ENCODE measurements around the gene RRAS. TPM values are rescaled to one million over a fixed set of nuclear protein-coding genes. Genes with fewer than 3 reads are reported as not detected.

Gene RRAS
- total and polyA plus RNA-seq, 2 of the 4 experiments (the other 2 are of a cell fraction): 50.2 to 241 TPM

- no peak overlapping the region for H2BK20ac ChIP-seq (ENCODE audit: low read depth, low read length)
- ATAC-seq (ENCODE audit: low read depth) (no peak), DNase-seq (no peak)
- H2BK120ac ChIP-seq (ENCODE audit: low read depth, low read length): no peak overlapping the region
- H3K9ac ChIP-seq (ENCODE audit: low read depth, low read length): no peak overlapping the region
- no peak overlapping the region for H3K27ac ChIP-seq (ENCODE audit: insufficient read depth, low read length)
- H3K23ac ChIP-seq (ENCODE audit: low read depth, low read length): no peak overlapping the region
- no peaks in the 10 kb centered on the region for H3K9me3 ChIP-seq (ENCODE audit: control insufficient read depth, insufficient read depth, low read length)
- no peak overlapping the region for H2BK5ac ChIP-seq (ENCODE audit: low read depth, low read length, poor library complexity, severe bottlenecking)
- ChIA-PET CTCF (interaction anchor here (0.6 to 1.0 kb wide), 2 partner anchors 10 to 157 kb away, joined by 3 to 4 read pairs; partner anchors contain the start of gene FLT3LG), POLR2A (ENCODE audit: unreplicated experiment) (no interaction called here)
- no CpG with 5 or more reads among the region's 9 CpGs for WGBS, 2 experiments (ENCODE audit: extremely low coverage in 2 of 2, insufficient read length in 1 of 2)
- intact Hi-C loops (cut with micrococcal nuclease) (no loop called here), dilution Hi-C loops (cut with HindIII; ENCODE audit: low sequenced_read_pairs, unreplicated experiment) (no loop called here), in situ Hi-C loops (cut with MboI; ENCODE audit: low sequenced_read_pairs) (no loop called here)
- H3K4me3 ChIP-seq (ENCODE audit: insufficient read depth, low read depth, low read length): no peak overlapping the region
- H2BK15ac ChIP-seq (ENCODE audit: low read depth, low read length): no peak overlapping the region
- no peak overlapping the region for H4K91ac ChIP-seq (ENCODE audit: insufficient read depth, low read depth, low read length)
- peaks cover 22% of the 10 kb centered on the region for H3K36me3 ChIP-seq (ENCODE audit: control insufficient read depth, insufficient read depth, low read length)
- H3K18ac ChIP-seq (ENCODE audit: low read depth, low read length): no peak overlapping the region
- H4K5ac ChIP-seq (ENCODE audit: low read depth, low read length): no peak overlapping the region
- TF ChIP-seq MXI1 (IDR thresholded peaks at IDR 0.05; ENCODE audit: borderline replicate concordance, low read depth, low read length) (no peak), RCOR1 (IDR thresholded peaks at IDR 0.05; ENCODE audit: insufficient replicate concordance, low read length) (no peak), POLR2A (IDR thresholded peaks at IDR 0.05; ENCODE audit: low read depth, low read length) (no peak), USF2 (IDR thresholded peaks at IDR 0.05; ENCODE audit: low read depth, low read length) (no peak), SMC3 (IDR thresholded peaks at IDR 0.05; ENCODE audit: low read depth, low read length) (no peak), CEBPB (IDR thresholded peaks at IDR 0.05; ENCODE audit: low read depth, low read length) (no peak), NFE2L2 (IDR thresholded peaks at IDR 0.05; ENCODE audit: low read depth, low read length) (no peak), FOS (IDR thresholded peaks at IDR 0.05; ENCODE audit: low read depth, low read length) (no peak), RFX5 (IDR thresholded peaks at IDR 0.05; ENCODE audit: low read depth, low read length) (no peak), RAD21 (IDR thresholded peaks at IDR 0.05; ENCODE audit: low read length) (no peak), BHLHE40 (IDR thresholded peaks at IDR 0.05; ENCODE audit: low read depth, low read length) (no peak), CHD1 (IDR thresholded peaks at IDR 0.05; ENCODE audit: low read depth, low read length) (no peak), MAZ (IDR thresholded peaks at IDR 0.05; ENCODE audit: borderline replicate concordance, low read depth, low read length) (no peak)
- TF ChIP-seq, protein P1, sequence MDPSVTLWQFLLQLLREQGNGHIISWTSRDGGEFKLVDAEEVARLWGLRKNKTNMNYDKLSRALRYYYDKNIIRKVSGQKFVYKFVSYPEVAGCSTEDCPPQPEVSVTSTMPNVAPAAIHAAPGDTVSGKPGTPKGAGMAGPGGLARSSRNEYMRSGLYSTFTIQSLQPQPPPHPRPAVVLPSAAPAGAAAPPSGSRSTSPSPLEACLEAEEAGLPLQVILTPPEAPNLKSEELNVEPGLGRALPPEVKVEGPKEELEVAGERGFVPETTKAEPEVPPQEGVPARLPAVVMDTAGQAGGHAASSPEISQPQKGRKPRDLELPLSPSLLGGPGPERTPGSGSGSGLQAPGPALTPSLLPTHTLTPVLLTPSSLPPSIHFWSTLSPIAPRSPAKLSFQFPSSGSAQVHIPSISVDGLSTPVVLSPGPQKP (IDR thresholded peaks at IDR 0.05; ENCODE audit: borderline replicate concordance, low read depth, low read length): no peak
- TF ChIP-seq, protein P2, sequence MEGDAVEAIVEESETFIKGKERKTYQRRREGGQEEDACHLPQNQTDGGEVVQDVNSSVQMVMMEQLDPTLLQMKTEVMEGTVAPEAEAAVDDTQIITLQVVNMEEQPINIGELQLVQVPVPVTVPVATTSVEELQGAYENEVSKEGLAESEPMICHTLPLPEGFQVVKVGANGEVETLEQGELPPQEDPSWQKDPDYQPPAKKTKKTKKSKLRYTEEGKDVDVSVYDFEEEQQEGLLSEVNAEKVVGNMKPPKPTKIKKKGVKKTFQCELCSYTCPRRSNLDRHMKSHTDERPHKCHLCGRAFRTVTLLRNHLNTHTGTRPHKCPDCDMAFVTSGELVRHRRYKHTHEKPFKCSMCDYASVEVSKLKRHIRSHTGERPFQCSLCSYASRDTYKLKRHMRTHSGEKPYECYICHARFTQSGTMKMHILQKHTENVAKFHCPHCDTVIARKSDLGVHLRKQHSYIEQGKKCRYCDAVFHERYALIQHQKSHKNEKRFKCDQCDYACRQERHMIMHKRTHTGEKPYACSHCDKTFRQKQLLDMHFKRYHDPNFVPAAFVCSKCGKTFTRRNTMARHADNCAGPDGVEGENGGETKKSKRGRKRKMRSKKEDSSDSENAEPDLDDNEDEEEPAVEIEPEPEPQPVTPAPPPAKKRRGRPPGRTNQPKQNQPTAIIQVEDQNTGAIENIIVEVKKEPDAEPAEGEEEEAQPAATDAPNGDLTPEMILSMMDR (conservative IDR thresholded peaks at IDR 0.05; ENCODE audit: low read depth, low read length): no peak
- no peak overlapping the region for H2AK9ac ChIP-seq (replicated peaks; ENCODE audit: low read depth, low read length, poor library complexity)
- no peak overlapping the region for H3K4me2 ChIP-seq (ENCODE audit: low read depth, low read length)
- peaks cover 9% of the 10 kb centered on the region; the same call in 1 of the 2 replicates for H3K9me1 ChIP-seq (ENCODE audit: insufficient read depth, low read length)
- H4K20me1 ChIP-seq (ENCODE audit: insufficient read depth, low read length): no peaks in the 10 kb centered on the region
- H2AK5ac ChIP-seq (ENCODE audit: low read depth, low read length): no peak overlapping the region
- peaks cover 0 to 23% of the 10 kb centered on the region in 2 experiments; a peak in 2 of 4 replicates for H3K79me1 ChIP-seq (ENCODE audit: low read depth in 1 of 2, low read length in 2 of 2)
- H4K8ac ChIP-seq (ENCODE audit: low read depth in 2 of 2, low read length in 2 of 2): no peak overlapping the region; a peak in 1 of 4 replicates
- no peaks in the 10 kb centered on the region for H3K27me3 ChIP-seq (ENCODE audit: control insufficient read depth, insufficient read depth, low read length)
- H3K4ac ChIP-seq (ENCODE audit: low read depth, low read length): no peak overlapping the region
- peaks cover 2% of the 10 kb centered on the region; the same call in 1 of the 2 replicates for H3K4me1 ChIP-seq (ENCODE audit: control insufficient read depth, insufficient read depth, low read length)
- no peak overlapping the region for H2AFZ ChIP-seq (replicated peaks; ENCODE audit: low read length, poor library complexity)
- no peak overlapping the region for H3K56ac ChIP-seq (ENCODE audit: extremely low read depth, insufficient read depth, low read length)
- no TSS peak for BruUV-seq (replicated peaks)
- H3K14ac ChIP-seq (replicated peaks; ENCODE audit: low read depth, low read length): no peak overlapping the region
Measured at GRCh38 chr19:49631014-49631588, 8.8 kb downstream of the RRAS start.

Measured in IMR-90 (cell line).